Tongue (tissue), 3 donors: Measurements from ENCODE around the gene LZIC. TPM values are rescaled to one million over a fixed set of nuclear protein-coding genes. Genes with fewer than 3 reads are reported as not detected.
A peak's percentile ranks its signal among the peaks of the same experiment; 100 is the strongest.

ENCODE experiments used
- DNase-seq: peaks from one replicate; pipeline ENCODE4 v3.0.0-alpha.2; 2015
- small RNA-seq: library from RNA; depleted of rRNA; stranded (forward); fragments of <200 nt; gene quantifications from one replicate; pipeline ENCODE3, GENCODE V24; 2014; ENCODE audit warnings: low replicate concordance
- total RNA-seq: library from RNA; depleted of rRNA; stranded (reverse); fragments of >200 nt; gene quantifications from one replicate; pipeline ENCODE4 v1.2.3, GENCODE V29; 2014

LZIC gene
- total RNA-seq, 1 donor from 2014 or later = 52.6 TPM

- peak; percentile 51 for DNase-seq
Measured at GRCh38 chr1:9883585-9884449, 59.4 kb downstream of the LZIC start.

GRCh38 chr1:9882945-9883303, 60.3 kb downstream of the LZIC start:
- DNase-seq = no peak

- DNase-seq = peak; percentile 69
Measured at GRCh38 chr1:9882296-9882944, 60.8 kb downstream of the LZIC start.

- no peak for DNase-seq
Measured at GRCh38 chr1:9881838-9882249, 61.3 kb downstream of the LZIC start.

Small RNA genes lying within 50 kb of the gene (small RNA-seq; reads per million reads assigned to genes)
- gene MIR5697 = not detected

Other genes starting within 250 kb of the LZIC start
- gene CLSTN1, start 119.4 kb downstream of the LZIC start, total RNA-seq = 110 TPM
- gene CTNNBIP1, start 33.1 kb downstream of the LZIC start, total RNA-seq = 38.3 TPM
- gene NMNAT1, start 84 bp upstream of the LZIC start, total RNA-seq = 11.9 TPM
- 6.2 TPM for gene RBP7, start 53.8 kb upstream of the LZIC start, total RNA-seq
- 32.2 TPM for gene UBE4B, start 89.6 kb upstream of the LZIC start, total RNA-seq